GM10266 (cell line): ENCODE data around the gene MAML3.

Source experiments
- DNase-seq: peaks from one replicate; pipeline ENCODE4 v3.0.0; 2012; ENCODE audit errors: extremely low spot score
- CTCF ChIP-seq: IDR thresholded peaks from 2 replicates; pipeline ENCODE4 v1.5.1; 2012; ENCODE audit warnings: mild to moderate bottlenecking, low read depth; ENCODE audit not compliant: control insufficient read depth, insufficient read depth; ENCODE audit errors: missing control alignments

Gene MAML3

DNA sequence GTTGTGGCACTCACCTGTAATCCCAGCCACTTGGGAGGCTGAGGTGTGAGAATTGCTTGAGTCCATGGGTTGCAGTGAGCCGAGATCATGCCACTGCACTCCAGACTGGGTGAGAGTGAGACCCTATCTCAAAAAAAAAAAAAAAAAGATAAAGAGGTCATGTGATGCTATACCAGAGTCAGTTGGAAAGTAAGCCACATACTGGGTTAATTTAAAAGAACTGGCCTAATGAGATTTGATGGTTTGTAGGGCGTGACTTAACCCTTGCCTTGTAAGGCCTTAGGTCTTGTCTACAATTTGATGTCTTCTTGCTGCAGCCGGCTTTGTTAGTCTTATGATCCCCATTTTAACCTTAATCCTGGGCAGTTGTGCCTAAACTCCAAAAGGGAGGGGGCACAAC is 483.2 kb downstream of the MAML3 start:
- no peak for DNase-seq
- no peak for TF ChIP-seq CTCF

DNA sequence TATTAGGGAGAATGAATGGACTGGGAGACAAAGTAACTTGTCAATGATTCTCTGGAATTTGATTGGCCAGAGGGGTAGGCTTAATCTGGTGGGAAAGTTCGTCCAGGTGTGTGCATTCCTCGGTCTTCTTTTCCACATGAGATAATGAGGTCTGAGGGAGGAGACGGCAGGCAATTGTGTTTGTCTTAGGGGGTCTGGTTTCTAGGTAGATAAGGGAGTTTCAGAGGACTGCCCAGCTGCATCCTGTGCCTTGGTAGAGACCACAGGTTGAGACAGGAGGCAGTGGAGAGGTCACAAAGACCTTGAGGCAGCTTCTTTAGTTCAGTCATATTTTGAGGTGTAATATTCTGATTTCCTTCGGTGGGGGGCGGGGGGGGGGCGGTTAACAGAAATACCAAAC is 484.1 kb downstream of the MAML3 start:
- DNase-seq: no peak
- TF ChIP-seq CTCF: no peak

DNA sequence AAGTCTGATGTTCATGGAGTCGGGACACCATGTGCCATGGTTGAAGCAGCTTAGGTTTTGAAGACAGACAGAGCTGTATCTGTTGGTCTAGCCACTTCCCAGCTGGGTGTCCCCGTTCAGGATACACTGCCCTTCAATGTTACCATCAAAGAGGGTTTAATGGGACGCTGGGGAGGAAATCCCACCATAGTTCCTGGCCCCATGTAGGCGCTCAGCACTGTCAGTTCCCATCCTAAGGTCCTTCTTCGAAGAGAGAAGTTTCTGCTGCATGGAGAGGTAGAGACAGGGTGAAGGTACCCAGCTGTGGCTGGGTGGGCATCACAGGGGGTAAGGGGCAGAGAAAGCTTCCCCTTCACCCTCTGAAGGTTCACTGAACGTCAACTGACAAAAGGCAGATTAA is 484.6 kb downstream of the MAML3 start:
- no peak for DNase-seq
- TF ChIP-seq CTCF: no peak

- DNase-seq: no peak
- TF ChIP-seq CTCF: no peak
Measured at GRCh38 chr4:139668658-139669201, 485.3 kb downstream of the MAML3 start.

DNA sequence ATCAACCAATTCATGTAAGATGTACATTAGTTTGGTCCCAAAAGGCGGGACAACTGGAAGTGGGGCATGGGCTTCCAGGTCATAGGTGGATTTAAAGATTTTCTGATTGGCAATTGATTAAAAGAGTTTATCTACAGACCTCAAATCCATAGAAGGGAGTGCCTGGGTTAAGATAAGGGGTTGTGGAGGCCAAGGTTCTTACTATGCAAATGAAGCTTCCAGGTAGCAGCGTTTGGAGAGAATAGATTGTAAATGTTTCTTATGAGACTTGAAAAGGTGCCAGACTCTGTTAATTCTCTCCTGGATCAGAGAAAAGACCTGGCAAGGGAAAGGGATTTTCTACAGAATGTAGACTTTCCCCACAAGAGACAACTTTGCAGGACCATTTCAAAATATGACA is 485.9 kb downstream of the MAML3 start:
- no peak for DNase-seq
- no peak for TF ChIP-seq CTCF
